ENCODE results near the gene ZNF407. TPM values are rescaled to one million over a fixed set of nuclear protein-coding genes. Genes with fewer than 3 reads are reported as not detected.

The ZNF407 gene
- total RNA-seq, 1 experiment from 2014 or later, result 7.6 TPM

GRCh38 chr18:75052475-75052874 is 454.8 kb downstream of the ZNF407 start:
- Histone ChIP-seq H3K9me2 (ENCODE audit: insufficient read depth) (no peaks in the 10 kb centered on the region), H3K36me3 (ENCODE audit: control insufficient read depth in 1 of 2, insufficient read depth in 2 of 2, low read length in 2 of 2) (no peaks in the 10 kb centered on the region), H3K9ac (ENCODE audit: low read length) (no peak overlapping the region), H3K27ac (ENCODE audit: low read depth, low read length) (no peak overlapping the region), H3K27me3 (ENCODE audit: insufficient read depth, low read length) (no peaks in the 10 kb centered on the region), H3K79me2 (ENCODE audit: insufficient read depth, low read length) (no peaks in the 10 kb centered on the region), H2AFZ (ENCODE audit: low read depth, low read length, poor library complexity, severe bottlenecking) (no peak overlapping the region), H3K4me2 (ENCODE audit: low read length) (no peak overlapping the region), H3K4me1 (ENCODE audit: control insufficient read depth in 1 of 2, insufficient read depth in 2 of 2, low read length in 2 of 2) (peaks cover 0 to 4% of the 10 kb centered on the region in 2 experiments; a peak in 1 of 4 replicates), H3K4me3 (replicated peaks in 1 of 2; ENCODE audit: low read depth in 1 of 2, low read length in 2 of 2) (no peak overlapping the region), H4K20me1 (ENCODE audit: insufficient read depth) (no peaks in the 10 kb centered on the region), H3K9me3 (ENCODE audit: control insufficient read depth in 1 of 2, insufficient read depth in 1 of 2, low read depth in 1 of 2, low read length in 2 of 2) (no peaks in the 10 kb centered on the region)
- DNase-seq (ENCODE audit: low read depth, low spot score), result no peak
- intact Hi-C loops (cut with micrococcal nuclease), result no loop called here
- CTCF ChIA-PET, result interaction anchor here (2.2 kb wide), 1 partner anchor 11 kb away, joined by 9 read pairs; no protein-coding TSS in a partner anchor
- ATAC-seq, result no peak
- BruUV-seq (replicated peaks), result no TSS peak
- POLR2A ChIA-PET, result no interaction called here
- RAD21 ChIA-PET (ENCODE audit: low non-redundant PET in 1 of 2, low total read pairs in 2 of 2, uncharacterized antibody in 2 of 2, unreplicated experiment in 2 of 2), result no interaction called here
- TF ChIP-seq POLR2AphosphoS5 (IDR thresholded peaks at IDR 0.05; ENCODE audit: low read depth, low read length), result no peak
- TF ChIP-seq EZH2 (IDR thresholded peaks at IDR 0.05), result no peak

DNA sequence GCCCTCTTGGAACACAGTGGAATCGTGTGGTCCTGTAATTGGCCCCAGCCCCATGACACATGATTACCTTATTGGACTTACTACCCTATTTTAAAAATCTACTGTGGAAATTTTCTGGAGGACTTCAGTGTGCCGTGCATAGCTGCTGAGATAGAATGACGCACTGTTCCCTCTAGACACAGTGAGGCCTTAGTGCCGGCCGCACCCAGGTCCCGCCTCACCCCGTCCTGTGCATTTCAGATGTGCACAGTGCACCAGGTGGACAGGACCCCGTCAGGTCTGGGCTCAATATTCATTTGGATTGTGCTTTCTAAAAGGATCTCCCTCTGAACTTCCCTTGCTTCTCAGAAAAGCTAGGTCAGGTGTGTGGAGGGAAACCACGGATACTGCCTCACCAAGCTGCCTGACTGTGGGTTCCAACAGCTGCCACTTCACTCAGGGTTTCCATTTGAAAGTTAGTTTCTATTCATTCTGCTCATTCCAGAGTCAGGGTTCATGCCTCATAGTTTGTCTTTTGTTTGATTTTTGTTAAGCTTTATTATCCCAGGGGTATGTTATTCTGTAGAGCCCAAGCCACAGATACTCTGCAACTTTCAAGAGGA is 455.5 kb downstream of the ZNF407 start:
- Histone ChIP-seq H3K9ac (ENCODE audit: low read length) (no peak overlapping the region), H3K27me3 (ENCODE audit: insufficient read depth, low read length) (no peaks in the 10 kb centered on the region), H3K27ac (ENCODE audit: low read depth, low read length) (no peak overlapping the region), H3K4me3 (replicated peaks in 1 of 2; ENCODE audit: low read depth in 1 of 2, low read length in 2 of 2) (no peak overlapping the region), H2AFZ (ENCODE audit: low read depth, low read length, poor library complexity, severe bottlenecking) (no peak overlapping the region), H3K4me1 (ENCODE audit: control insufficient read depth in 1 of 2, insufficient read depth in 2 of 2, low read length in 2 of 2) (peaks cover 0 to 4% of the 10 kb centered on the region in 2 experiments; a peak in 1 of 4 replicates), H4K20me1 (ENCODE audit: insufficient read depth) (no peaks in the 10 kb centered on the region), H3K79me2 (ENCODE audit: insufficient read depth, low read length) (no peaks in the 10 kb centered on the region), H3K9me2 (ENCODE audit: insufficient read depth) (no peaks in the 10 kb centered on the region), H3K36me3 (ENCODE audit: control insufficient read depth in 1 of 2, insufficient read depth in 2 of 2, low read length in 2 of 2) (no peaks in the 10 kb centered on the region), H3K9me3 (ENCODE audit: control insufficient read depth in 1 of 2, insufficient read depth in 1 of 2, low read depth in 1 of 2, low read length in 2 of 2) (no peaks in the 10 kb centered on the region), H3K4me2 (ENCODE audit: low read length) (no peak overlapping the region)
- no TSS peak for BruUV-seq (replicated peaks)
- TF ChIP-seq ELF1 (IDR thresholded peaks at IDR 0.05; ENCODE audit: borderline replicate concordance, low read depth), result no peak
- no peak for TF ChIP-seq POLR2AphosphoS5 (IDR thresholded peaks at IDR 0.05; ENCODE audit: low read depth, low read length)
- no peak for TF ChIP-seq ATF3 (IDR thresholded peaks at IDR 0.05)
- TF ChIP-seq SIN3A (IDR thresholded peaks at IDR 0.05; ENCODE audit: low read depth), result no peak
- no peak for TF ChIP-seq FOSL1 (IDR thresholded peaks at IDR 0.05; ENCODE audit: low read depth)
- TF ChIP-seq, protein P1, sequence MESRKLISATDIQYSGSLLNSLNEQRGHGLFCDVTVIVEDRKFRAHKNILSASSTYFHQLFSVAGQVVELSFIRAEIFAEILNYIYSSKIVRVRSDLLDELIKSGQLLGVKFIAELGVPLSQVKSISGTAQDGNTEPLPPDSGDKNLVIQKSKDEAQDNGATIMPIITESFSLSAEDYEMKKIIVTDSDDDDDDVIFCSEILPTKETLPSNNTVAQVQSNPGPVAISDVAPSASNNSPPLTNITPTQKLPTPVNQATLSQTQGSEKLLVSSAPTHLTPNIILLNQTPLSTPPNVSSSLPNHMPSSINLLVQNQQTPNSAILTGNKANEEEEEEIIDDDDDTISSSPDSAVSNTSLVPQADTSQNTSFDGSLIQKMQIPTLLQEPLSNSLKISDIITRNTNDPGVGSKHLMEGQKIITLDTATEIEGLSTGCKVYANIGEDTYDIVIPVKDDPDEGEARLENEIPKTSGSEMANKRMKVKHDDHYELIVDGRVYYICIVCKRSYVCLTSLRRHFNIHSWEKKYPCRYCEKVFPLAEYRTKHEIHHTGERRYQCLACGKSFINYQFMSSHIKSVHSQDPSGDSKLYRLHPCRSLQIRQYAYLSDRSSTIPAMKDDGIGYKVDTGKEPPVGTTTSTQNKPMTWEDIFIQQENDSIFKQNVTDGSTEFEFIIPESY (IDR thresholded peaks at IDR 0.05; ENCODE audit: extremely low read depth, insufficient replicate concordance, low read length), result no peak
- no peak for TF ChIP-seq ZNF274 (IDR thresholded peaks at IDR 0.05; ENCODE audit: low read depth, low read length)
- no peak for TF ChIP-seq YY1 (IDR thresholded peaks at IDR 0.05; ENCODE audit: extremely low read depth, insufficient replicate concordance, low read depth, low read length)
- no peak for TF ChIP-seq JUND (IDR thresholded peaks at IDR 0.05)
- no peak for TF ChIP-seq RAD21 (IDR thresholded peaks at IDR 0.05; ENCODE audit: low read depth)
- TF ChIP-seq, protein P2, sequence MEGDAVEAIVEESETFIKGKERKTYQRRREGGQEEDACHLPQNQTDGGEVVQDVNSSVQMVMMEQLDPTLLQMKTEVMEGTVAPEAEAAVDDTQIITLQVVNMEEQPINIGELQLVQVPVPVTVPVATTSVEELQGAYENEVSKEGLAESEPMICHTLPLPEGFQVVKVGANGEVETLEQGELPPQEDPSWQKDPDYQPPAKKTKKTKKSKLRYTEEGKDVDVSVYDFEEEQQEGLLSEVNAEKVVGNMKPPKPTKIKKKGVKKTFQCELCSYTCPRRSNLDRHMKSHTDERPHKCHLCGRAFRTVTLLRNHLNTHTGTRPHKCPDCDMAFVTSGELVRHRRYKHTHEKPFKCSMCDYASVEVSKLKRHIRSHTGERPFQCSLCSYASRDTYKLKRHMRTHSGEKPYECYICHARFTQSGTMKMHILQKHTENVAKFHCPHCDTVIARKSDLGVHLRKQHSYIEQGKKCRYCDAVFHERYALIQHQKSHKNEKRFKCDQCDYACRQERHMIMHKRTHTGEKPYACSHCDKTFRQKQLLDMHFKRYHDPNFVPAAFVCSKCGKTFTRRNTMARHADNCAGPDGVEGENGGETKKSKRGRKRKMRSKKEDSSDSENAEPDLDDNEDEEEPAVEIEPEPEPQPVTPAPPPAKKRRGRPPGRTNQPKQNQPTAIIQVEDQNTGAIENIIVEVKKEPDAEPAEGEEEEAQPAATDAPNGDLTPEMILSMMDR (IDR thresholded peaks at IDR 0.05 in 2 of 3, conservative IDR thresholded peaks at IDR 0.05 in 1 of 3; ENCODE audit: borderline replicate concordance in 1 of 3, insufficient read depth in 1 of 3, low read depth in 2 of 3, low read length in 2 of 3), result no peak
- no peak for TF ChIP-seq EZH2phosphoT487 (IDR thresholded peaks at IDR 0.05; ENCODE audit: borderline replicate concordance)
- no peak for TF ChIP-seq SP1 (IDR thresholded peaks at IDR 0.05; ENCODE audit: low read depth)
- TF ChIP-seq MAX (IDR thresholded peaks at IDR 0.05), result no peak
- no peak for TF ChIP-seq EZH2 (IDR thresholded peaks at IDR 0.05)
- TF ChIP-seq ZFX (IDR thresholded peaks at IDR 0.05), result no peak
- CTCF ChIA-PET, result no interaction called here
- no peak for ATAC-seq
- no peak for DNase-seq (ENCODE audit: low read depth, low spot score)
- RAD21 ChIA-PET (ENCODE audit: low non-redundant PET in 1 of 2, low total read pairs in 2 of 2, uncharacterized antibody in 2 of 2, unreplicated experiment in 2 of 2), result no interaction called here
- intact Hi-C loops (cut with micrococcal nuclease), result no loop called here
- POLR2A ChIA-PET, result no interaction called here
